IPS DF 4.7 (cell line): ENCODE measurements around the gene OSBP2.
"Not testable (repeated sequence)": the region's sequence is repeated elsewhere in the genome, so short reads cannot be mapped to it uniquely, and the experiment has no call there.

Experiments used
- DNase-seq: peaks from one replicate; pipeline ENCODE4 v3.0.0-alpha.2; 2013; ENCODE audit warnings: low spot score; ENCODE audit errors: extremely low read depth

OSBP2 gene

DNA sequence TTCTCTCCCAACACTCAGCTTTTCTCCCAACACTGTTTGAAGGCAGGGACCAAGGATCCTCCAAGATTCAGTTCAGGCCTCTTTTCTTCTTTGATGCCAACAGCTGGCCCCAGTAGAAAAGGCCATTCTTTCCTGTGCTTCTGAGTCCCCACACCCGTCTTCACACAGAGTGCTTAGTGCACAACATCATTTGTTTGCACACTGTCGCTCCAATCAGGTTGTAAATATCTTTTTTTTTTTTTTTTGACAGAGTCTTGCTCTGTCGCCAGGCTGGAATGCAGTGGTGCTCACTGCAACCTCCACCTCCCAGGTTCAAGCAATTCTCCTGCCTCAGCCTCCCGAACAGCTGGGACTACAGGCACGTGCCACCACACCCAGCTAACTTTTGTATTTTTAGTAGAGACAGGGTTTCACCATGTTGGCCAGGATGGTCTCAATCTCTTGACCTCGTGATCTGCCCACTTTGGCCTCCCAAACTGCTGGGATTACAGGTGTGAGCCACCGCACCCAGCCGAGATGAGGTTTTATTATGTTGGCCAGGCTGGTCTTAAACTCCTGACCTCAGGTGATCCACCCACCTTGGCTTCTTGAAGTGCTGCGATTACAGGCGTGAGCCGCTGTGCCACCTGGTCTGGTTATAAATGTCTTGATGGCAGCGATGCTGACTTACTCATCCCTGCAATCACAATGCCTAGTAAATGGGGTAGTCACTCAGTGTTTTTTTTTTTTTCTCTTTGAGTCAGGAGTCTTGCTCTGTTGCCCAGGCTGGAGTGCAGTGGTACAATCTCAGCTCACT, 14.6 kb upstream of the OSBP2 start:
- not testable (repeated sequence) for DNase-seq

DNA sequence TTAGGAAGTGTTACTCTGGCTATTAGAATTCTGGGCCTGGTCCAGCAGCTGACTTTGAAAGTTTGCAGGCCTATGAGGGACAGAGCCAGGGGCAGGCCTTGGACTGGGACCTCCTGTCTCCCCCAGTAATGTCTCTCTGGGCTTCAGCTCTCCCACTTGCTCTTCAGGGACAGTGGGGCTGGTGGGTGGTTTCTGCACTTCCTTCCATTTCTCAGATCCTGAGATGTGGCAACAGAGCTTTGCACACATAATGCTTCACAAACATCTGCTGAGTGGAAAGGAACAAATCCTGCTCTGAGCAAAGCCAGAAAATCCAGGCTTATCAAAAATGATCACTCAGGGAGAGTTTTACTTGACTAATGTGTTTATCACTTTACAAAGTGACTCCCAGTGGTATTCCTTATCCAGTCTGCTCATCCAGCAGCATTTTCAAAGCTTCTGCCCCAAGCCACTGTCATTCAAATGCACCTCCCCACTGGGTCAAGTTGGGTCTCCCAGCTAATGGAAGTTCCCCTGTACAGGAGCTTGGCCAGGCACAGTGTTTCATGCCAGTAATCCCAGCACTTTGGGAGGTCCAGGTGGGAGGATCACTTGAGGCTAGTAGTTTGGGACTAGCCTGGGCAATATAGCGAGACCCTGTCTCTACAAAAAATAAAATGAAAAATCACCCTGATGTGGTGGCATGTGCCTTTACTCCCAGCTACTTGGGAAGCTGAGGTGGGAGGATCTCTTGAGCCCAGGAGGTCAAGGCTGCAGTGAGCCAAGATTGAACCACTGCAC, 13.5 kb upstream of the OSBP2 start:
- DNase-seq = no peak

DNA sequence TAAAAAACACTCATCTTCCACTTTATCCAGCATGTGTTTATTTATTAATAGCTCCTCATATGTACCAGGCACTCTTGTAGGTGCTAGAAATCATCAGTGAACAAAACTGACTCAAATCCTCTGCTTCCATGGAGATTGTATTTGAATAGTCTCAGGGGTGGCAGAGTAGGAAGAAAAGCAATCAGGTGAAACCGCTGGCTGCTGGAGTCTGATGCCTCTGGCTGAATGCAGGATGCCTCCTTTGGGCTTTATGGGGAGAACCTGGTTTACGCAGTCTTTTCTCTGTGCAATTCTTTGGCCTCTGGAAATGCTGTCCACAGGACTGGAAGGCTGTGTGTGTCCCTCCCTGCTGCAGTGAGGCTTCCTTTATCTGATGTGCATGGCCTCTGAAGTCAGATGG, 12.8 kb upstream of the OSBP2 start:
- no peak for DNase-seq

DNA sequence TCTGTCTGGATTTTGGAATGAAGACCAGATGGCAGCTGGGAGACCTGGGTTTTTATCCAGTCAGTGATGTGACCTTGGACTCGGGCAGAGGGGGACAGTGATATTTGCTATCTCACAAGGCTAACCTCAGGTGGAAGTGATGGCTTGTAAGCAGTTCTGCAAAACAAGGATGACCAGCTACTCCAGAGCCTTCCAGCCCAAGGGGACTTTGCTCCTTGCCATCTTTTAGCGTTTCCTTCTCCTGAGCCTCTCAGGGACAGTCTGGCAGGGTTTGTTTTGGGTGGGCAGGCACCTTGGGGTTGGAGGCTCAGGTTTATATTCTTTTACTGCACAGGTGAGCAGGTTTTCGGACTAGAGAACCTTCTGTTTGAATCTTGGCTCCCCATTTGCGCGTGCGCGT, 9.5 kb upstream of the OSBP2 start:
- no peak for DNase-seq

DNA sequence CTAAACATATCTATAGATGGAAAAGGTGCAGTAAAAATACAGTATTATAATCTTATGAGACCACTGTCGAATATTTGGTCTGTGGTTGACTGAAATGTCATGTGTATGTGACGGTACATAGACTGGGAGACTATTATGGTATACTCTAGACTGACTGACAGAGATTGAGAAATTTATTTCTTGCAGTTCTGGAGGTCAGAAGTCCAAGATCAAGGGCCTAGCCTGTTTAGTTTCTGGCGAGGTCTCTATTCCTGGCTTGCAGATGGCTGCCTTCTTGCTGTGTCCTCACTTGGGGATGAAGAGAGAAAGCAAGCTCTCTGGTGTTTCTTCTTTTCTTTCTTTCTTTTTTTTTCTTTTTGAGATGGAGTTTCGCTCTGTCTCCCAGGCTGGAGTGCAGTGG, 7.3 kb upstream of the OSBP2 start:
- no peak for DNase-seq

DNA sequence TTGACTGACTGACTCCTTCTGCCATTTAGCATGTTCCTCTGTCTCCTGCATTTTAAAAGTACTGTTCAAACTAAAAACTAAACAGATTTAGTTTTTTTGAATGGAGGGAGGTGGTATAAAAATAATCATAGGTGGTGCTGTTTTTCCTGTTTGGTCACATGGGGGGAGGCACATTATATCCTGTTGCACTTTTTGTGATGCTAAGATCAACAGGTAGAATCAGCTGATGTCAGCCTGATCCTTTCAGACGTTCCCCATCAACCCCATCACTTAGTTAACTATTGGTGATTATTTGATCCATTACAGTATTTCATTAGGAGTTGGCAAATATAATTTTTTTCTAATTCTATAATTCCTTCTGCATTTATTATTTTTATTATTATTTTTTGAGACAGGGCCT, 5.1 kb upstream of the OSBP2 start:
- no peak for DNase-seq

DNA sequence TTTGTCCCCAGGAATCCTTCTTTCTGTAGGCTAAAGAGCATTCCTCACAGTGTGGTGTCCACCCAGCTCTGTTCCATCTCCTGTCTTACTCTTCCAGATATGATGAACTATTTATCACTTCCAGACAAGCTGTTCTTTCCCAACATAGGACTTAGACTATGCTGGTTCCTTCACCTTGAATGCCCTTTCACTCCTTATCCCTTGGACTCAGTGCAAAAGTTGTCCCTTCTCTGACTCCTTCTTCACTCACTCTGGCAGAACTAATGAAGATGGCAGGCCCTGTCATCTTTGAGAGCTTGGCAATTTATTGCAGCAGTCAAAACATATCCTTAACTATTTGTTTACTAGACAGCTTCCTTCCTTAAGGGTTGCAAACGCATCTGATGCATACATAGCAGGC, 3.5 kb upstream of the OSBP2 start:
- no peak for DNase-seq

DNA sequence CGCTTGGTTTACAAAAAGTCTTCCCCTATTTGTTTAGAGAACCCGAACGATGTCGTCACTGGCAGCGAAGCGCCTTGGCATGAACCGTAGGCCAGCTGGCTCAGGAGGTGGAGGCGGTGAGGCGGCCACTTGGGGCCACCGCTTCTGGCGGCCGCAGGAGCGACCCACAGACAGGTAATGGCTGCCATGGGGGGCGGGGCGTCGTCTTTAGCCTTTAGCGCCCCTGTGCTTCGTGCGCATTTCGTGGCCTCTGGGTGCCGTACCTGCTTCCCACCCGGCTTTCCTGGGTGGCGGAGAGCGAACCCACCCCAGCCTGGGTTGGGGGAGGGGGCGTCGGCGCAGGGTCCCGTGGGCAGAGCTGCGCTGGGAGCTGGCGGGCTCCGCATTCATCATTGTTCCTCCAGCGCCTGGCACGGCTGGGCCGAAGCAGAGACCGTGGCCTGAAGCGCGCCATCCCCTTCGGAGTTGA, 469 bp upstream of the OSBP2 start:
- no peak for DNase-seq

DNA sequence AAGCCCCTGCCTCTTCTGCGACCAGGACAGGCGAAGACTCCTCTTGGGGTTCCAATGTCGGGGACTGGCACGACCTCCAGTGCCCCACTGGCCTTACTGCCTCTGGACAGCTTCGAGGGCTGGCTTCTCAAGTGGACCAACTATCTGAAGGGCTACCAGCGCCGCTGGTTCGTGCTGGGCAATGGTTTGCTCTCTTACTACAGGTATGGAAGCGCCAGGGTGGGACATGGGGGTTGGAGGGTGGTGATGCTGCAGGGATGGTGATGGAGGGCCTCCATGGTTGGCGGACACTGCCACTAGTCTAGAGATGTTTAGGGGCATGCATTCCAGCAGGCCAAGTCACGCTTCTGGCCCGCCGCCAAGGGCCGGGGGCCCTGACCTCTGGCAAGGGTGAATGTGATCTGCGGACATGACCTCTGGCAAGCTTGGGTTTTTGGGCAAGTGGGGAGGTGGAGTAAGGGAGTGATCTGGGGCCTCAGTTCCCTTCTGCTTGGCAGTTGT, 727 bp downstream of the OSBP2 start:
- DNase-seq = no peak

DNA sequence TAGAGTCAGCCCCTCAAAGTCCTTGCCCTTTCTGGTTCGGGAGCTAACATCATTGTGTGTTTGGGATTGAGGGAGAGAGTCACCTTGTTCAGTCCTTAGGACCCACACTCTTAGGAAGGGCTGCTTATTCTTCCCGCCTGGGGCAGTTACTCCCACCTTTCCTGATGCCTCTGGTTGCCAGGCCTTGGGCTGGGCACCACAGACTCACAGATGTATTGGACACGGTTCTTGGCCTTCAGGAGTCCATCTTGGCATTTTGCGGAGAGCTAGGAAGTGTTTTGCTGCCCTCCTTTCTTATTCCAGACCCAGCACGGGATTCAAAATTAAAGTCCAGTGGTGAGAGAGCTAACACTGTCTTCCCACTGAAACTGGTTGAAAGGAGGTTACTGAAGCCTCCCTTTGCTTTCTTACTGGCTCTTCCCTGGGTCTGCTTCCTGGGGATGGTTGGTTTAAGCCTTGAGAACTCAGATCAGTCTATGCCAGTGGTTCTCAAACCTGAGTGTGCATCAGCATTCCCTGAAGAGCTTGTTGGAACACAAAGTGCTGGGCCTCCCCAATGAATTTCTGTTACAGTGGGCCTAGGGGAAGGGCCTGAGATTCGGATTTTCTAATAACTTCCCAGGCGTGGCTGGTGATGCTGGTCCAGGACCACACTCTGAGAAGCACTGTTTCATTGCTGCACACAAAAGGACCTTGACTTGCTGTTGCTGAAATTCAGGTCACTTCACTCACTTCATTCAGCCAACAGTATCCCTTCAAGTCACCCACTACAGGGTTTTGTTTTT, 1.4 kb downstream of the OSBP2 start:
- DNase-seq = no peak

DNA sequence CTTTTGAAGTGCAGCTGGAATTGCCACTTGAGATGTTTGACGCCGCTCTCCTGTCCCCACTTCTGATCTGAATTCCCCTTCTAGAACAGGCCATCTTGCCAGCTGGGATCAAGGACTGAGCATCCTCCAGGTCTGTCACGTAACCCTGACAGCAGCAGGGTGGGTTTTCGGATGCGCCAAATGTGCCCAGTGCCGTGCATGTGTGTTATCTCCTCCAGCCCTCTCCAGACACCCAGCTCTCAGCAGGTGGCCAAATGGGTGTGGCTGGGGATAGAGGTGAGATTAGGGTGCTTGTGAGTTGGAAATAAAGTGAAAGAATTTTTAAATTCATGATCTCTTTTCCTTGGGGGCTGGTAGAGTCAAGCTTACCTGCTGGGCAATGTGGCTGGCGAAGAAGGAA, 3.3 kb downstream of the OSBP2 start:
- no peak for DNase-seq

DNA sequence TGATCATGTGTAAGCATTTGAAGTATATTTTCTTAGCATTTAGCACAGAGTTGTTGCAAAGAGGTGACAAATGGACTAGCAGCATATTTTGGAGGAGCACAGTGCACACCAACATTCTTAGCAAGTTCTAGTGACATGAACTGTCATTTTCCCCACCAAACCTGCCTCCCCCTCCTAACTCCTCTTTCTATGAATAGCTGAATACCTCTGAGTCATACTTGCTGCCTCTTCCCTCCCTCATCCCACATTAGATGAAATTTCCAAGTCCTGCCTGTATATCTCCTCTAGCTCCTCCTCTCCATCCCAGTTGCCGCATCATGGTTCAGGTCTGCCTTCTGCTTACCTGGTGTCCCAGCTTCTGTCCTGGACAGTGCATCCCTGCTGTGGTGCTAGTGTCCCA, 7.2 kb downstream of the OSBP2 start:
- no peak for DNase-seq

DNA sequence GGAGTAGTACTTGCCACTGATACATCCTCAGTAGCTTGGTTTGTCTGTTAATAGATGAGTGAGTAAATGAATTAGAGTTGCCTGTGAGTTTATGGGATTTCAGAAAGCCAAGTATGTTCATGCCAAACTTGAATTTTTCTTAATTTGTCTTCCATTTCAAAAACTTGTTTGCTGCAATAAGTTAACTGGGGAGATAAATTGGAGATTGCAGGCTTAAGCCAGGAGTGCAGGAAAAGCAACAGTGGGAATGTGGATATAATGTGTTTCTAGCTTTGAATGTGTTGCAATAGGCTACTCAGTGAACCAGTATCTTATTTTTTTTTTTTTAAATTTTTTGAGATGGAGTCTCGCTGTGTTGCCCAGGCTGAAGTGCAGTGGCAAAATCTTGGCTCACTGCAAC, 8.2 kb downstream of the OSBP2 start:
- DNase-seq = no peak

DNA sequence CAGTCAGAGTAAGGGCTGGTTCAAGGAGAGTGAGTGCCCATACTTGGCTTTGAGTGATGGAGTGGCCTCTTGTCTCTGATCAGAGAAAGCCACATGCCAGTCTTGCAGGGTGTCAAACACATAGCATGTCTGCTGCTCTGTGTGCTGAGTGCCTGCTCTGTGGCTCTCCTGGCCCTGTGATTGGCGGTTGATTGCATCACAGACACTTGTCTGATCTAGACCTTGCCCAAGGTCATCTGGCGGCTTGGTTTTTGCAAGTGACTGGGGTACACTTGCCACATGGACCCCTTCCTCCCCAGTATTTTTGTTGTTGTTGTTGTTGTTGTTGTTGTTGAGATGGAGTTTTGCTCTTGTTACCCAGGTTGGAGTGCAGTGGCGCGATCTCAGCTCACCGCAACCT, 10.3 kb downstream of the OSBP2 start:
- DNase-seq = no peak

DNA sequence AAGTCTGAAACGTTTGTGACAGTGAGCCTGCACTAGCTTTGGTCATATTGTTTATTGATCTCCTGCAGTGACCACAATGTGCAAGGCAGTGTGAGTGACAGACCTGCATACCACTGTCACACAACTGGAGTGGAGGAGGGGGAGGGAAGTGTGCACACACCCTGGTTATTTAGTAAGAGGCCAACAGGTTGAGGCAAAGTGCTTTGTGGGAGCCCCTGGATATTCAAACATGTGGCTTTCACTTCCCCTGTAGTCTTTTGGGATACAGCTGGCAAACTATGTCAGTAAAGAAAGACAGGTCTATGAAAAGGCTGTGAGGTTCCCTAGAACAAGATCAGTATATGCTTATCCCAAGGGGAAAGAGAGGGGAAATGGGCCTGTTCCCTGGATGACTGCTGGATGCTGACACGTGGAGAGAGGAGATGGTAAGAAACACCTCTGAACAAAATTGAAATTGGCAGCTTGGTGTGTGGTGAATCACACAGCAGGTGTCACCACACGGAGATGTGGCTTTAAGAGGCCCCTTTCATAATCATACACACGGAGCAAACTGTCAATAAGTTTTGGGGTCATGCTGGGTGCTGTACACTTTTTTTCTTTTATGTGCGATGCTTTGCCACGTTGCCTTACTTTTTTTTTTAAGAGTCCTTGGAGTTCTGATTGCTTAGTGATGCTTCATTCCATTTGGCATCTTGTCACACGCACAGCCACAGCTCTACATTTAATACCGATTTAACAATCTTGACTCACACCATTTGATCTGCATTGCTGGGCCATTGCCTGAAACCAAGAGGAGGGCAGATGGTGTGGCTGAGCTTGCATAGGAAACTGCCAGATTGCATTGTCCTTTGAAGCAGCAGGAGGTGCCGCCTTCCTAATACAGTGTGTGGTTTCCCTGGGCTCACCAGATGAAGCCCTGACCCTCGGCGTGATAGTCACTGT, 11.3 kb downstream of the OSBP2 start:
- no peak for DNase-seq

DNA sequence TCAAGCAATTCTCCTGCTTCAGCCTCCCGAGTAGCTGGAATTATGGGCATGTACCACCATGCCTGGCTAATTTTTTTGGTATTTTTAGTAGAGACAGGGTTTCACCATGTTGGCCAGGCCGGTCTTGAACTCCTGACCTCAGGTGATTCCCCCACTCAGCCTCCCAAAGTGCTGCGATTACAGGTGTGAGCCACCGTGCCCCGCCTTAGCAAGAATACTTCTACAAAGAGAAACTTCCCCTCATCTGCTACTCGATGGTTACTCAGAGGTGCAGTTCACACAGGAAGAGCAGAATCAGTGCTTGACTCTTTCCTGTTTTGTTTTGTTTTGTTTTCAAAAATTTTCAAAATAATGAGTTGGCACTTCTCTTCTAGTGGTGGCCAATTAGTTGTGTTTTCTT, 15.3 kb downstream of the OSBP2 start:
- not testable (repeated sequence) for DNase-seq

DNA sequence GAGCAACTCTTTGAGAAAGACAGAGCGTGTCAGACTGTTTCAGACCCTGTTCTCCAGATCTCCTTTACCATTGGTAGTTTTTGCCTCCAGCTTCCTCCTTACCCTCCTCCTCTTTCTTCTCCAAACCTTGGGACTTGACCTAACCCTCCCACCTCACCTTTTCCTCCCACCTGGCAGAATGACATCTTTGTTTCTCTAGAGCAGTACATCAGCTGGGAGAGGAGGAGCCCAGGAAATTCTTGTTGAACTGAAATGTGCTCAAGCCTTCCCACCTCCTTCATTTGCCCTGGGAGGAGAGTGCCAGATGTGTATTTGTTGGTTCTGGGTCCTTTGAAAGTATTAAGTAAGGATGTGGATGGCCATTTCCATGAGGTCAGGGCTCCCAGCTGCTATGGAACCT, 17.4 kb downstream of the OSBP2 start:
- no peak for DNase-seq

DNA sequence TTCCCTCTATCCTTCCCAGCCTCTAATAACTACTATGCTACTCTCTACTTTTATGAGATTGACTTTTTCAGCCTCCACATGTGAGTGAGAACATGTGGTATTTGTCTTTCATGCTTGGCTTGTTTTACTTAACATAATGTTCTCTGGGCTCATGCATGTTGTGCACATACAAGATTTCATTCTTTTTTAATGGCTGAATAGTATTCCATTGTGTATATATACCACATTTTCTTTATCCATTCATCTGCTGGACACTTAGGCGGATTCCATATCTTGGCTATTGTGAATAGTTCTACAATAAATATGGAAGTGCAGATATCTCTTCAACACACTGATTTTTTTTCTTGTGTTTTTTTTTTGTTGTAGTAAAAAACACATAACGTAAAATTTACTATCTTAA, 19.4 kb downstream of the OSBP2 start:
- no peak for DNase-seq

DNA sequence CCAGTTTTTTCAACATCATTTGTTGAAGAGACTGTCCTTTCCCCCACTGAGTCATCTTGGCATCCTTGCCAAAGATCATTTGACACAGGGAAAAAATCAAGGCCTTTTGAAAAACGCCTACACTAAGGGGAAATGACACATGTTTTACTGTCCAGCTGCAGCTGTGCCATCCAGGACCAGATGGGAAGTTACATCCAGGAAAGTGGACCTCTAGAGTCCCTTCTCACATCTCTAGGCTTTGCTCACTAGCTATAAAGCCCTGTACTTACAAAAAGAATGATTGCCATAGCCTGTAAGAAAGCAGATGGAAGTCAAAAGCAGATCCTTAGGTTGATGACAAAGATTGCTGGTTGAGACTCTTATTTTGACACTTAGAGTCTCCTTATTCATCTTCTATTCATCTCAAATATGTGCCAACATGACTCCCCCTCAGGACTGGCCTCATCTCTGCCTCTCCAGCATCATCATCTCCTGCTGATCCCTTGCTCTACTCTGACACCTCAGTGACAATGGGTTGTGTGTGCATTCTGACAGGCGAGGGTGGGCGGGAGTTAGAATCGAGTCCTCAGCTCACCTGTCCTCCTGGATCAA, 22.8 kb downstream of the OSBP2 start:
- DNase-seq = no peak

DNA sequence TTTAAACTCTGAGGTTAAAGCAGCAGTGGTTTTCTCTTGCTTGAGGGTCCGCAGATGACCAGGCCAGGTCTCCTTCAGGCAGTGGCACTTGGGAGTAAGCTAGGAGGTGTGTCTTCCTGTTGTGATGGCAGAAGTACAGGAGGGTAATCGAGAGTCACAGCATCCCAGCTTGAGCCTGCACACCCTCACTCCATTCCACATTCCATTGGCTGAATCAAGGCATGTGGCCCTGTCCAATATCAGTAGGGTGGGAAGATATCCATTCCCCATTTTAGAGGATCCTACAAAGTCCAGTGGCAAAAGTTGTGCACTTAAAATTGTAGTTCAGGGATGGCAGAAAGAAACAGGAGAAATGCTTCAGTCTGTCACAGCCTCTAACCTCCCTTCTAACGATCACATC, 23.3 kb downstream of the OSBP2 start:
- DNase-seq = no peak
